Ovary (tissue), 3 donors: ENCODE data around the gene CACNA1H.

Source experiments
- CTCF ChIP-seq, 3 donors: fragments of 450-650 bp in 2 of 3; fragments of 200-600 bp in 1 of 3; IDR thresholded peaks; one replicate each; pipeline versions ENCODE4 v1.5.1 to v1.8.0; 2016 to 2022; ENCODE audit warnings: antibody characterized with exemption in 3 of 3, mild to moderate bottlenecking in 1 of 3
- POLR2A ChIP-seq: fragments of 450-650 bp; IDR thresholded peaks from one replicate; pipeline ENCODE4 v1.6.1; 2017; ENCODE audit warnings: antibody characterized with exemption, mild to moderate bottlenecking, moderate library complexity
- donor health status: DM: no; HTN: no; CAD: no.

GRCh38 chr16:1165511-1165910 lies 12.6 kb downstream of the CACNA1H start:
- TF ChIP-seq POLR2A (no peak), CTCF (IDR thresholded peaks at IDR 0.05) (no peak)
